Endothelial cell of umbilical vein (primary cell): ENCODE data around the gene GMNC.

Source experiments
- EZH2 ChIP-seq: IDR thresholded peaks from 2 replicates; pipeline ENCODE4 v1.6.1; 2012; ENCODE audit warnings: borderline replicate concordance, low read depth, mild to moderate bottlenecking, moderate library complexity, low read length, inconsistent platforms; ENCODE audit not compliant: severe bottlenecking
- GATA2 ChIP-seq: IDR thresholded peaks from 2 replicates; pipeline ENCODE4 v1.7.0; 2011; ENCODE audit warnings: low read depth, mild to moderate bottlenecking, moderate library complexity, mixed read lengths, low read length; ENCODE audit not compliant: insufficient read length, insufficient read depth
- MYC ChIP-seq: IDR thresholded peaks from one replicate; pipeline ENCODE4 v1.6.1; 2011; ENCODE audit warnings: mild to moderate bottlenecking, low read depth, low read length
- POLR2A ChIP-seq: IDR thresholded peaks from 2 replicates; pipeline ENCODE4 v1.6.1; 2012; ENCODE audit warnings: low read depth, mild to moderate bottlenecking, control low read depth, low read length
- POLR2AphosphoS5 ChIP-seq: IDR thresholded peaks from 2 replicates; pipeline ENCODE4 v1.6.1; 2012; ENCODE audit warnings: low read depth, mild to moderate bottlenecking, control low read depth, low read length, moderate library complexity; ENCODE audit not compliant: insufficient read depth
- TF ChIP-seq, protein P1 (sequence below), 2 donors: IDR thresholded peaks; 1 replicate in 1 of 2; 2 replicates in 1 of 2; pipeline ENCODE4 v1.5.1; 2011; ENCODE audit warnings: low read length in 2 of 2, mild to moderate bottlenecking in 2 of 2, moderate library complexity in 2 of 2, control low read depth in 1 of 2, inconsistent platforms in 1 of 2, low read depth in 1 of 2; ENCODE audit not compliant: insufficient read depth in 1 of 2; ENCODE audit errors: extremely low read depth in 1 of 2

DNA sequence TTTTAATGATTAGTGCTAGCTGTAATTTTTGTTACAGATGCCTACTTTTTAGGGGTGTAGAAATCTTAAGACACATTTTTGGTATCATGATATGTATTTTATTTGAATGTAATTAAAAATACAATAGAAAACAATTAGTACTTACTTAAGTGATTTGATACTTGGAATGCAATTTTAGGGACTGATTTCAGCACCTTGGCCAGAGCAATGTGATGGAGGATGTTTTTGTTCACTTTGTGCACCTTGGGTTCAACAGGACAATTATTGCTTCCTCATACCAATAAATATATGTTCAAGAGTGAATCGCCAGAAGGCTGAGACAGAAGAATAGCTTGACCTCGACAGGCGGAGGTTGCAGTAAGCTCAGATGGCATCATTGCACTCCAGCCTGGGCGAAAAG, 22.3 kb downstream of the GMNC start:
- TF ChIP-seq MYC (no peak), POLR2A (no peak), EZH2 (no peak), GATA2 (no peak), POLR2AphosphoS5 (no peak)
- TF ChIP-seq, protein P1, sequence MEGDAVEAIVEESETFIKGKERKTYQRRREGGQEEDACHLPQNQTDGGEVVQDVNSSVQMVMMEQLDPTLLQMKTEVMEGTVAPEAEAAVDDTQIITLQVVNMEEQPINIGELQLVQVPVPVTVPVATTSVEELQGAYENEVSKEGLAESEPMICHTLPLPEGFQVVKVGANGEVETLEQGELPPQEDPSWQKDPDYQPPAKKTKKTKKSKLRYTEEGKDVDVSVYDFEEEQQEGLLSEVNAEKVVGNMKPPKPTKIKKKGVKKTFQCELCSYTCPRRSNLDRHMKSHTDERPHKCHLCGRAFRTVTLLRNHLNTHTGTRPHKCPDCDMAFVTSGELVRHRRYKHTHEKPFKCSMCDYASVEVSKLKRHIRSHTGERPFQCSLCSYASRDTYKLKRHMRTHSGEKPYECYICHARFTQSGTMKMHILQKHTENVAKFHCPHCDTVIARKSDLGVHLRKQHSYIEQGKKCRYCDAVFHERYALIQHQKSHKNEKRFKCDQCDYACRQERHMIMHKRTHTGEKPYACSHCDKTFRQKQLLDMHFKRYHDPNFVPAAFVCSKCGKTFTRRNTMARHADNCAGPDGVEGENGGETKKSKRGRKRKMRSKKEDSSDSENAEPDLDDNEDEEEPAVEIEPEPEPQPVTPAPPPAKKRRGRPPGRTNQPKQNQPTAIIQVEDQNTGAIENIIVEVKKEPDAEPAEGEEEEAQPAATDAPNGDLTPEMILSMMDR (IDR thresholded peaks at IDR 0.05; ENCODE audit: extremely low read depth in 1 of 2, insufficient read depth in 1 of 2, low read depth in 1 of 2, low read length in 2 of 2) = no peak
